ENCODE data around the gene INPP5A. TPM values are rescaled to one million over a fixed set of nuclear protein-coding genes. Genes with fewer than 3 reads are reported as not detected.

INPP5A gene
- polyA plus RNA-seq, 2 donors: 9.2 to 12.7 TPM

DNA sequence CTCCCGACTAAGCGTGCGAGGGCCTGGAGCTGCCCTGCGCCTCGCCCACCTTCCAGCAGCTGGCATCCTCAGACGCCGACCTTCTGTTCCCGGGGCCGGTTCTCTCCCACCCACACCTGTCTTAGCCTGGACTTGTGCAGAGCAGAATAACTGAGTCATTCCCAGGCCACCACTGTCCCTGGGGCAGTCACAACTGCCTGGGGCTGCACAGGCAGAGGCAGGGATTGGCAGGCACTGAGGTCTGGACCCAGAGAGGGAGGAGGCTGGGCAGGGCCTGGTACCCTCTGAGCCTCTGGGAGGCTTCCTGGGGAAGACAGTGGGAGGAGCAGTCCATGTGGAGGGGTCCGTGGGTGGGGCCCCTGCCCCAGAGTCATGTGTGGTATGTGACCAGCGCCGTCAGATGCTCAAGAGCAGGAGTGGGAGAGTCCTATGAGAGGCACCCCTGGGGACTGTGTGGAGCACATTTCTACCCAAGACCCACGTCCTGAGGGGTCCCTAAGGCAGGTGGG lies 174.1 kb downstream of the INPP5A start:
- H3K4me1 ChIP-seq (ENCODE audit: control insufficient read depth in 2 of 2, insufficient read depth in 2 of 2, low read length in 1 of 2): peaks cover 0 to 3% of the 10 kb centered on the region in 2 donors
- no peak overlapping the region for H3K4me3 ChIP-seq (ENCODE audit: low read depth in 1 of 2, low read length in 2 of 2)
- no peak overlapping the region for H3K27ac ChIP-seq (ENCODE audit: low read depth in 2 of 2, low read length in 1 of 2)
- WGBS, 2 donors: 80 to 86% methylated on average over 13 of the region's 13 CpGs
- H3K9me3 ChIP-seq (ENCODE audit: control insufficient read depth in 2 of 2, insufficient read depth in 1 of 2, low read depth in 1 of 2, low read length in 1 of 2): peaks cover 2 to 6% of the 10 kb centered on the region in 2 donors
- H3K27me3 ChIP-seq (ENCODE audit: control insufficient read depth in 1 of 2, insufficient read depth in 2 of 2, low read length in 2 of 2): no peaks in the 10 kb centered on the region
- peaks cover 0 to 31% of the 10 kb centered on the region in 2 donors for H3K36me3 ChIP-seq (ENCODE audit: control insufficient read depth in 2 of 2, insufficient read depth in 2 of 2, low read length in 1 of 2)

DNA sequence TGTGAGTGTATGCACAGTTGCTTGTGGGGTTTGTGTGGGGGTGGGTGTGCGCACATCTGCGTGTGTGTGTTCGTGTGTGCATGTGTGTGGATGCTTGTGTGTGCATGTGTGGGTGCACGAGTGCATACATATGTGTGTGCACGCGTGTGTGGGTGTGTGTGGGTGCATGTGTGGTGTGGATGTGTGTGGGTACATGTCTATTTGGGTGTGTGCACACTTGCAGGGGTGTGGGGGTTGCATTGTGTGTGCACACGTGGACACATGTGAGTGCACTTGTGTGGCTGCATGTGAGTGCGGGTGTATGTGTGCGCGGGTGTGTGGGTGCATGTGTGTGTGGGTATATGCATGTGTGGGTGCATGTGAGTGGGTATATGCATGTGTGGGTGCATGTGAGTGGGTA lies 174.7 kb downstream of the INPP5A start:
- H3K36me3 ChIP-seq (ENCODE audit: control insufficient read depth in 2 of 2, insufficient read depth in 2 of 2, low read length in 1 of 2): peaks cover 0 to 31% of the 10 kb centered on the region in 2 donors
- WGBS, 2 donors: 90 to 95% methylated on average over 10 of the region's 10 CpGs
- no peaks in the 10 kb centered on the region for H3K27me3 ChIP-seq (ENCODE audit: control insufficient read depth in 1 of 2, insufficient read depth in 2 of 2, low read length in 2 of 2)
- H3K4me1 ChIP-seq (ENCODE audit: control insufficient read depth in 2 of 2, insufficient read depth in 2 of 2, low read length in 1 of 2): peaks cover 0 to 3% of the 10 kb centered on the region in 2 donors
- no peak overlapping the region for H3K4me3 ChIP-seq (ENCODE audit: low read depth in 1 of 2, low read length in 2 of 2)
- peaks cover 0 to 6% of the 10 kb centered on the region in 2 donors for H3K9me3 ChIP-seq (ENCODE audit: control insufficient read depth in 2 of 2, insufficient read depth in 1 of 2, low read depth in 1 of 2, low read length in 1 of 2)
- no peak overlapping the region for H3K27ac ChIP-seq (ENCODE audit: low read depth in 2 of 2, low read length in 1 of 2)

DNA sequence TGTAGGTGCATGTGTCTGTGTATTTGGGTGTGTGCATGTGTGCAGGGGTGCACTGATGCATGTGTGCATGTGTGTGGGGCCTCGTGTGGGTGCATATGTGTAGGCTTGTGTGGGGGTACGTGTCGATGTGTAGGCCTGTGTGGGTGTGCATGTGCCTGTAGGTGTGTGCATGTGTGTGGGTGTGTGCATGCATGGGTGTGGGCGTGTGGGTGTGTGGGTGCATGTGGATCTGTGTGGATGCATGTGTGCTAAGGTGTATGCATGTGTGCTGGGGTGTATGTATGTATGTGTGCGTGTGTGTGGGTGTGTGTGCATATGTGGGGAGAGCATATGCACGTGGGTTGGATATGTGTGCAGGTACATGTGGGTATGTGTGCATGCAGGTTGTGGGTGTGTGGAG lies 175.2 kb downstream of the INPP5A start:
- WGBS, 2 donors: 89 to 95% methylated on average over 6 of the region's 6 CpGs
- Histone ChIP-seq H3K4me1 (ENCODE audit: control insufficient read depth in 2 of 2, insufficient read depth in 2 of 2, low read length in 1 of 2) (peaks cover 0 to 3% of the 10 kb centered on the region in 2 donors), H3K36me3 (ENCODE audit: control insufficient read depth in 2 of 2, insufficient read depth in 2 of 2, low read length in 1 of 2) (peaks cover 0 to 31% of the 10 kb centered on the region in 2 donors), H3K9me3 (ENCODE audit: control insufficient read depth in 2 of 2, insufficient read depth in 1 of 2, low read depth in 1 of 2, low read length in 1 of 2) (peaks cover 0 to 6% of the 10 kb centered on the region in 2 donors), H3K4me3 (ENCODE audit: low read depth in 1 of 2, low read length in 2 of 2) (no peak overlapping the region), H3K27me3 (ENCODE audit: control insufficient read depth in 1 of 2, insufficient read depth in 2 of 2, low read length in 2 of 2) (no peaks in the 10 kb centered on the region), H3K27ac (ENCODE audit: low read depth in 2 of 2, low read length in 1 of 2) (no peak overlapping the region)

DNA sequence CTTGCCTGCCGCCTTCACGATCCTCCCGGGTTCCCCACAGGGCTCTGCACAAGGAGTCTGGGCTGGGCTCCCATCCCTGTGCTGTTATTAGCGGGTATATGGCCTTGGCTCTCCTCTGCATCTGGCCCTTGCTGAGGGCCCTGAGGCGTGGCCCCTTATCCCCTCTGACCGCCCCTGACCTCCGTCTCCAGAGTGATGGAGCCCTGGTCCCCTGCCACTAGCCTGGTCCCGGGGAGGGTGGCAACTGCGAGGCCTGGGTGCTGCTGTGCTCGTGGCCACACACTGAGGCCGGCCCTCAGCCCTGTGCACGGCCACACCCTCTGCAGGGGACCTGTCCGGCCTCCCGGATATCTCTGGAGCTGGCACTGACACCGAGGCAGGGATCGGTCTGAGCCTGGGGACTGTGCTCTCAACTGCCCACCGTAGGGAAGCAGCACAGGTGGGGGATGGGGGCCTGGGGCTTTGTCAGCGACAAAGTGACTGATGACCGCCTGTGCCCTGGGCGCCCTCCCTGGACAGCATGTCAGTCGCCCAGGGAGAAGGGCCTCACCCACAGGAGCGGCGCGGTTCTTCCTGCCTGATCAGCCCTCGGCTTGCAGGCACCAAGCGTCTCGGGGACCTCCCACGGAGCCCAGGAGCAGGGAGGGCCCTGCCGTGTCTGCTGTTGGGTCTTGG lies 176.0 kb downstream of the INPP5A start:
- 85% methylated on average over 29 of the region's 29 CpGs for WGBS, 2 donors
- peaks cover 0 to 3% of the 10 kb centered on the region in 2 donors for H3K4me1 ChIP-seq (ENCODE audit: control insufficient read depth in 2 of 2, insufficient read depth in 2 of 2, low read length in 1 of 2)
- H3K36me3 ChIP-seq (ENCODE audit: control insufficient read depth in 2 of 2, insufficient read depth in 2 of 2, low read length in 1 of 2): peaks cover 0 to 31% of the 10 kb centered on the region in 2 donors
- H3K27me3 ChIP-seq (ENCODE audit: control insufficient read depth in 1 of 2, insufficient read depth in 2 of 2, low read length in 2 of 2): no peaks in the 10 kb centered on the region
- H3K27ac ChIP-seq (ENCODE audit: low read depth in 2 of 2, low read length in 1 of 2): no peak overlapping the region
- no peak overlapping the region for H3K4me3 ChIP-seq (ENCODE audit: low read depth in 1 of 2, low read length in 2 of 2)
- H3K9me3 ChIP-seq (ENCODE audit: control insufficient read depth in 2 of 2, insufficient read depth in 1 of 2, low read depth in 1 of 2, low read length in 1 of 2): peaks cover 0 to 6% of the 10 kb centered on the region in 2 donors

DNA sequence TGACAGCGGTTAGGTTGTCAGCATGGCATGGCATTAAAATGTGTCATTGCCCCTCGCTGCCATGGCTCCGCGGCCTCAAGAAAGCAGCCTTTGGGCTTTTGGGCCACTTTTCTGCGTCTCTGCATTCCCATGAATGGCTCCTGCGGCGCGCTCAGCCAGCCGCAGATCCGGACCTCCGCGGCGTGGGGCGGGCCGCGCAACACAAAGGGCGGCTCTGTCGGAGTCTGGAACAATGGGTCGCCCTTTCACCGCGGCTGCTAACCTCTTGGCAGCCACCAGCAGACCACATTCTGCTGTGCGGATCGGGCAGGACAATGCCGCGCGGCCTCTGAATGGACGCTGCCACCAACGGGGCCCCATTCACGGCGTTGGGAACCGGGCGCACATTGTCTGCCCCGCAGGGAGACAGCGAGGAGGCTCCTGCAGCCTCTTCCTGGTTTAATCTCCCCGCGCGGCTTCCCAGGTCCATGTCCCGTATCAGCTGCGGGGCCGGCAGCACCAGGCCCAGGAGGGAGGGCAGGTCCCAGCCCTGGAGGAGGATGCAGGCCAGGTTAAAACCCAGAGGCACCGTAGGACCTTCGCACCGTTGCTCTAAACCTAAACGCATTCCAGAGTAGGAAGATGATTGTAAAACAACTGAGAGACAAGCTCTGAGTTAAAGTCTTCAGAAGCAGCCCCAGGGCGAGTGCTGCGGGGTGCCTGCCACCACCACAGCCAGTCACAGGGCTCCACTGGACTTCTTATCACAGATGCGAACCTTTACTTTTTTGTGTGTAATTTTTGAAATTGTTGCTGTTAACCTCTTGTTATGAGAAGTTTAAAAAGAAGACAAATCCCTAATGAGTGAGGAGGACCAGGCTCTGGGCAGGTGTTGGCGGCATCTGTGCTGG lies 176.8 kb downstream of the INPP5A start:
- H3K4me1 ChIP-seq (ENCODE audit: control insufficient read depth in 2 of 2, insufficient read depth in 2 of 2, low read length in 1 of 2): peaks cover 0 to 3% of the 10 kb centered on the region in 2 donors
- H3K36me3 ChIP-seq (ENCODE audit: control insufficient read depth in 2 of 2, insufficient read depth in 2 of 2, low read length in 1 of 2): peaks cover 0 to 29% of the 10 kb centered on the region in 2 donors
- H3K4me3 ChIP-seq (ENCODE audit: low read depth in 1 of 2, low read length in 2 of 2): no peak overlapping the region
- no peak overlapping the region for H3K27ac ChIP-seq (ENCODE audit: low read depth in 2 of 2, low read length in 1 of 2)
- WGBS, 2 donors: 83 to 86% methylated on average over 48 of the region's 48 CpGs
- no peaks in the 10 kb centered on the region for H3K27me3 ChIP-seq (ENCODE audit: control insufficient read depth in 1 of 2, insufficient read depth in 2 of 2, low read length in 2 of 2)
- peaks cover 0 to 6% of the 10 kb centered on the region in 2 donors for H3K9me3 ChIP-seq (ENCODE audit: control insufficient read depth in 2 of 2, insufficient read depth in 1 of 2, low read depth in 1 of 2, low read length in 1 of 2)

DNA sequence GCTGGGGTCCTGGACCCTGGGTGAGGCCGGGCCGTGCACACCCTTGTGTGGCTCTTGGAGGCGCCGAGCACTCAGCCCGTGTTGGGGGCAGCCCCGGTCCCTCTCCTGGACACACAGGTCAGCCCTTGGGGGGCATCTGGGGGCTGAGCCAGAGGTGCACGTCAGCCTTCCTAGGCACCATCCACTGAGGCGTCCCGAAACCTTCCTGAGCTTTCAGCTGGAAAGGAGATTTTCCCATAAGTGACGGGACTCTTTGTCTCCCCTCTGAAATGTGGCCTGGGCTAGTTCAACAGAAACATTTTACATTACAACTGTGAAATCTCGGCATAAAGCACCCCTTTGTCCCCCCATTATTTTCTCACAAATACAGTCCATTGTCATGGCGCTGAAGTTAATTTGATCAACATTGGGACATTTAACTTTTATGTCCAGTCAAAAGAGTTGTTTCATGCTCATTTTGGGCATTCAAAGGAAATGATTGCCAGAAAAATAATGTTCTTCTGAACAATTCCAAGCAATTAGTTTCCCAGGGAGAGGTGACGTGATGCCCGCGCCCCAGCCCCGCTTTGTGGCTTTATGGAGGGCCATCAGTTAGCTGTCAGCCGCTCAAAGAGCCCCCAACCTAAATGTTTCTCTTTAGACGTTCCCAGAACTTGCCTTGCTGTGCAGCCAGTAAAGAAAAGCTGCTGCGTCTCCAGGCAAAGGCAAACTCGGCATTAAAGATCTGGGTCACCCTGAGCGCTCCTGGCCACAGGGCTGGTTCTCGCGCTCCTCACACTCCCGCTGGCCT lies 177.6 kb downstream of the INPP5A start:
- peaks cover 0 to 6% of the 10 kb centered on the region in 2 donors for H3K9me3 ChIP-seq (ENCODE audit: control insufficient read depth in 2 of 2, insufficient read depth in 1 of 2, low read depth in 1 of 2, low read length in 1 of 2)
- peaks cover 0 to 3% of the 10 kb centered on the region in 2 donors for H3K4me1 ChIP-seq (ENCODE audit: control insufficient read depth in 2 of 2, insufficient read depth in 2 of 2, low read length in 1 of 2)
- H3K27me3 ChIP-seq (ENCODE audit: control insufficient read depth in 1 of 2, insufficient read depth in 2 of 2, low read length in 2 of 2): no peaks in the 10 kb centered on the region
- H3K4me3 ChIP-seq (ENCODE audit: low read depth in 1 of 2, low read length in 2 of 2): no peak overlapping the region
- peaks cover 0 to 24% of the 10 kb centered on the region in 2 donors for H3K36me3 ChIP-seq (ENCODE audit: control insufficient read depth in 2 of 2, insufficient read depth in 2 of 2, low read length in 1 of 2)
- H3K27ac ChIP-seq (ENCODE audit: low read depth in 2 of 2, low read length in 1 of 2): no peak overlapping the region
- WGBS, 2 donors: 91 to 93% methylated on average over 24 of the region's 24 CpGs

DNA sequence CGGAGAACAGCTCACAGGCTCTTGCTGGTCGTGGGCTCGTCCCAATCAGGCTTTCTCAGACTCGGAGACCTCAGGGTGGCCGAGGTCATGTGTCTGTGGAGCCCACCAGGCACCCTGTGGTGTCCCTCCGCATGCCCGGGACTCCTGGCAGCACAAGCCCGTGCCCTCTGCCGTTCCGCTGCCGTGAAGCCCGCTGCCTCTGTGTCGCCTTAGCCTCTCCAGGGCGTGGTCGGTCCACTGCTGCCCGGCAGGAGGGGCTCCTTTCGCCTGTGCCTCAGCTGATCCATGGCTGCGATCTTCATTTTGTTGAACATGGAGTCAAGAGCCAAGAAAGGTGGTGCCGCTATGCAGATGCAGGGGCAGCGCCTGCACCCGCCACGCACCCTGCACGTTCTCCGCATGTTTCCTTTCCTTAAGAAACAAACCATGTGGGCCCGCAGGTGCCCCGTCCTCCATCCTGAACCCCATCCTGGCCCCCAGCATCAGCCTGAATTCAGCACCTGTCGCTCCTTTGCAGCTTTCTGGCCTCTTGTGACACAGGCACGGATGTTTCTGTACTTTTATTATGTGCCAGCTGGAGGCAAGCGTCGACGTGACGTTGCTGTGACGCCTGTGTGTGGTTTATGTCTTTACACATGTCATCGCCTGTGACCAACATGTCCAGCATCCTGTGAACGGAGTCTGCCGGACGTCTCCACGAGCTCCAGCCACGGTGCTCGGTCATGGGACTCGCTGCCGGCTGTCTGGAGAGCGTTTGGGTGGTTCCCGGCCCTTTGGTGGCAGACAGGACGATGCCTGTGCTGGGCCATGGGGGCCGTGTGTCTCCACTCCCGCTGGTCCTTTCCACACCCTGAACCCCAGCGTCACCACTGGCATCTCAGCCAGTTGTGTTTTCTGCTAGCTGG lies 178.4 kb downstream of the INPP5A start:
- 92 to 94% methylated on average over 48 of the region's 48 CpGs for WGBS, 2 donors
- H3K4me3 ChIP-seq (ENCODE audit: low read depth in 1 of 2, low read length in 2 of 2): no peak overlapping the region
- no peaks in the 10 kb centered on the region for H3K27me3 ChIP-seq (ENCODE audit: control insufficient read depth in 1 of 2, insufficient read depth in 2 of 2, low read length in 2 of 2)
- no peak overlapping the region for H3K27ac ChIP-seq (ENCODE audit: low read depth in 2 of 2, low read length in 1 of 2)
- H3K36me3 ChIP-seq (ENCODE audit: control insufficient read depth in 2 of 2, insufficient read depth in 2 of 2, low read length in 1 of 2): peaks cover 0 to 18% of the 10 kb centered on the region in 2 donors
- H3K9me3 ChIP-seq (ENCODE audit: control insufficient read depth in 2 of 2, insufficient read depth in 1 of 2, low read depth in 1 of 2, low read length in 1 of 2): peaks cover 0 to 6% of the 10 kb centered on the region in 2 donors
- H3K4me1 ChIP-seq (ENCODE audit: control insufficient read depth in 2 of 2, insufficient read depth in 2 of 2, low read length in 1 of 2): no peaks in the 10 kb centered on the region

DNA sequence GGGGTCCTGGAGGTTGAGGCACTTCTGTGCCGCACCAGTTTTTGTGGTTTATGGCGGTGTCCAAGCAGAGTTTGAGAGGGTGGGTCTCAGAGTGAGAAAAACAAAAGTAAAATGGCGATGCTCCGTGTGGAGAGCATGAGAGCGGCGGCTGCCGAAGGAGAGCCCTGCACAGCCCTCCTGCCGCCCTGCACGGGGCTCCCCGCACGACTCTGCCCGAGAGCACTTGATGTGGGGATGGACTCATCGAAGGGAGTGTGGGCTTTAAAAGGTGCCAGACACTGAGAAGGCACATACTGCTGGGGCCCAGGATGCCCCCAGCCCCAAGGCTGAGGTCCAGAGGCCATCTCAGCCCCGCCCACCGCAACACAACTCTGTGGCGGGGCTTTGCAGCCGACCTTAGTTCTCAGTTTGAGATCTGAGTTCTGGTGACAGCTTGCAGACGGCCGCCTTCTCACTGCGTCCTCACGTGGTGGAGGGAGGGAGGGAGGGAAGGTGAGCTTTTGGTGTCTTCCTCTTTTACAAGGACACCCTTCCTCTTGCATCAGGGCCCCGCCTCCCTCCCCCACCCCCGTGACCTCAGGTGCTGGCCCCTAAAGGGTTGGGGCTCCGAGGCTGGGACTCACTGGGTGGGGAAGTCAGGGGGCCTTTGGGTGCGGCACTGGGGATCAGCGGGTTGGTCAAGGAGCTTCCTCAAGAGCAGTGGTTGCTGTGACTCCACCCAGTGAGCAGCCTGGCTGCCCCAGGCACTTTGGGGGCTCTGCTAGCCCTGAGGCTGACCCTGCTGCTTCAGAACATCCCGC lies 179.3 kb downstream of the INPP5A start:
- Histone ChIP-seq H3K9me3 (ENCODE audit: control insufficient read depth in 2 of 2, insufficient read depth in 1 of 2, low read depth in 1 of 2, low read length in 1 of 2) (peaks cover 0 to 6% of the 10 kb centered on the region in 2 donors), H3K27ac (ENCODE audit: low read depth in 2 of 2, low read length in 1 of 2) (no peak overlapping the region), H3K27me3 (ENCODE audit: control insufficient read depth in 1 of 2, insufficient read depth in 2 of 2, low read length in 2 of 2) (no peaks in the 10 kb centered on the region), H3K4me1 (ENCODE audit: control insufficient read depth in 2 of 2, insufficient read depth in 2 of 2, low read length in 1 of 2) (no peaks in the 10 kb centered on the region), H3K4me3 (ENCODE audit: low read depth in 1 of 2, low read length in 2 of 2) (no peak overlapping the region), H3K36me3 (ENCODE audit: control insufficient read depth in 2 of 2, insufficient read depth in 2 of 2, low read length in 1 of 2) (peaks cover 0 to 18% of the 10 kb centered on the region in 2 donors)
- WGBS, 2 donors: 95% methylated on average over 24 to 27 of the region's 27 CpGs

Measured in esophagus (tissue), 2 donors.